ENCODE results near the gene CDT1.

DNA sequence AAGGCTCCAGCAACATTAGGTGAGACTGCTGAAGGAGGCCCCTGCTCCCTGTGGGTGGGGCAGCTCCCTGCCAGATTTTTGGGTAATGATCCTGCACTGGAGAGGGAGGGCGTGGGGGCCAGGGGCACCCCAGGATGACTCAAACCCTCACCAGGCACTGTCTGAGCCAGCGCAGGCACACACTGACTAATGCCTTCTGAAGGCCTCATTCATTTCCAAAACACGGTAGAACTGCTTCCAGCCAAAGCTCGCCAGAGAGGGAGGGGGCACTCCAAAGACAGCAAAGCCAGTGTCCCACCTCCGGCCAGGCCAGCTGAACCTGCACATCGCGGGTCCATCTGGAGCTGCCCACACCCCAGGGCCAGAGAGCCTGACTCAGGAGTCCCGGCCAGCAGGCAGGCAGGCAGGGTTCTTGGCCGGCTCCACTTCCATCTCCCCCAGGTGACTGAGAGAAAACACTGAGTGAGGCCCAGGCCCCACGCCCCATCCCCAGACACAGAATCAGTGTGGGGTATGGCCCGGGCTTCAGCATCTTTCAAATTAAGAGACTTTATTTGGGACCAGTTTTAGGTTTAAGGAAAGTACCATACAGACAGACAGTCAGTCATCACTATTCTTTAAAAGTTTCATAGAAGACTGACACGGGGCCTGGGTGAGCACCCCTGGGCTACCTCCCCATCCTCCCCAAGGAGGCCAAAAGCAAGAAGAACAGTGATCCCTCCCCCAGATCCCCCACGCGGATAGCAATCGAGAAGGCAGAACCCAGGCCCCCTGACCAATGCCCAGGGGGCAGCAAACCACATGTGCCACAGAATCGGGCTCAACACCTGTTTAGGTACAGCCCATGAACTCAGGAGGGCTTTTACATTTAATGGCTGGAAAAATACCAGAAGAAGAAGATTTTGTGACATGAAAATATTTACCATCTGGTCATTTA, 20.9 kb upstream of the CDT1 start:
- TF ChIP-seq, protein P1, sequence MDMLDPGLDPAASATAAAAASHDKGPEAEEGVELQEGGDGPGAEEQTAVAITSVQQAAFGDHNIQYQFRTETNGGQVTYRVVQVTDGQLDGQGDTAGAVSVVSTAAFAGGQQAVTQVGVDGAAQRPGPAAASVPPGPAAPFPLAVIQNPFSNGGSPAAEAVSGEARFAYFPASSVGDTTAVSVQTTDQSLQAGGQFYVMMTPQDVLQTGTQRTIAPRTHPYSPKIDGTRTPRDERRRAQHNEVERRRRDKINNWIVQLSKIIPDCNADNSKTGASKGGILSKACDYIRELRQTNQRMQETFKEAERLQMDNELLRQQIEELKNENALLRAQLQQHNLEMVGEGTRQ (IDR thresholded peaks at IDR 0.05; ENCODE audit: borderline replicate concordance, low read depth, low read length): no peak
- TF ChIP-seq, protein P2, sequence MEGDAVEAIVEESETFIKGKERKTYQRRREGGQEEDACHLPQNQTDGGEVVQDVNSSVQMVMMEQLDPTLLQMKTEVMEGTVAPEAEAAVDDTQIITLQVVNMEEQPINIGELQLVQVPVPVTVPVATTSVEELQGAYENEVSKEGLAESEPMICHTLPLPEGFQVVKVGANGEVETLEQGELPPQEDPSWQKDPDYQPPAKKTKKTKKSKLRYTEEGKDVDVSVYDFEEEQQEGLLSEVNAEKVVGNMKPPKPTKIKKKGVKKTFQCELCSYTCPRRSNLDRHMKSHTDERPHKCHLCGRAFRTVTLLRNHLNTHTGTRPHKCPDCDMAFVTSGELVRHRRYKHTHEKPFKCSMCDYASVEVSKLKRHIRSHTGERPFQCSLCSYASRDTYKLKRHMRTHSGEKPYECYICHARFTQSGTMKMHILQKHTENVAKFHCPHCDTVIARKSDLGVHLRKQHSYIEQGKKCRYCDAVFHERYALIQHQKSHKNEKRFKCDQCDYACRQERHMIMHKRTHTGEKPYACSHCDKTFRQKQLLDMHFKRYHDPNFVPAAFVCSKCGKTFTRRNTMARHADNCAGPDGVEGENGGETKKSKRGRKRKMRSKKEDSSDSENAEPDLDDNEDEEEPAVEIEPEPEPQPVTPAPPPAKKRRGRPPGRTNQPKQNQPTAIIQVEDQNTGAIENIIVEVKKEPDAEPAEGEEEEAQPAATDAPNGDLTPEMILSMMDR (IDR thresholded peaks at IDR 0.05): no peak
- TF ChIP-seq SMC3 (IDR thresholded peaks at IDR 0.05; ENCODE audit: low read depth, low read length): no peak
- TF ChIP-seq RCOR1 (IDR thresholded peaks at IDR 0.05; ENCODE audit: low read length): no peak
- TF ChIP-seq, protein P3, sequence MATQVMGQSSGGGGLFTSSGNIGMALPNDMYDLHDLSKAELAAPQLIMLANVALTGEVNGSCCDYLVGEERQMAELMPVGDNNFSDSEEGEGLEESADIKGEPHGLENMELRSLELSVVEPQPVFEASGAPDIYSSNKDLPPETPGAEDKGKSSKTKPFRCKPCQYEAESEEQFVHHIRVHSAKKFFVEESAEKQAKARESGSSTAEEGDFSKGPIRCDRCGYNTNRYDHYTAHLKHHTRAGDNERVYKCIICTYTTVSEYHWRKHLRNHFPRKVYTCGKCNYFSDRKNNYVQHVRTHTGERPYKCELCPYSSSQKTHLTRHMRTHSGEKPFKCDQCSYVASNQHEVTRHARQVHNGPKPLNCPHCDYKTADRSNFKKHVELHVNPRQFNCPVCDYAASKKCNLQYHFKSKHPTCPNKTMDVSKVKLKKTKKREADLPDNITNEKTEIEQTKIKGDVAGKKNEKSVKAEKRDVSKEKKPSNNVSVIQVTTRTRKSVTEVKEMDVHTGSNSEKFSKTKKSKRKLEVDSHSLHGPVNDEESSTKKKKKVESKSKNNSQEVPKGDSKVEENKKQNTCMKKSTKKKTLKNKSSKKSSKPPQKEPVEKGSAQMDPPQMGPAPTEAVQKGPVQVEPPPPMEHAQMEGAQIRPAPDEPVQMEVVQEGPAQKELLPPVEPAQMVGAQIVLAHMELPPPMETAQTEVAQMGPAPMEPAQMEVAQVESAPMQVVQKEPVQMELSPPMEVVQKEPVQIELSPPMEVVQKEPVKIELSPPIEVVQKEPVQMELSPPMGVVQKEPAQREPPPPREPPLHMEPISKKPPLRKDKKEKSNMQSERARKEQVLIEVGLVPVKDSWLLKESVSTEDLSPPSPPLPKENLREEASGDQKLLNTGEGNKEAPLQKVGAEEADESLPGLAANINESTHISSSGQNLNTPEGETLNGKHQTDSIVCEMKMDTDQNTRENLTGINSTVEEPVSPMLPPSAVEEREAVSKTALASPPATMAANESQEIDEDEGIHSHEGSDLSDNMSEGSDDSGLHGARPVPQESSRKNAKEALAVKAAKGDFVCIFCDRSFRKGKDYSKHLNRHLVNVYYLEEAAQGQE (IDR thresholded peaks at IDR 0.05; ENCODE audit: low read depth, low read length): 0 out of 2 replicates have a peak, but pooled peaks have one; percentile 9
- TF ChIP-seq TEAD4 (IDR thresholded peaks at IDR 0.05; ENCODE audit: borderline replicate concordance, insufficient read depth): peak; percentile 54

Data from SK-N-SH (cell line).